PC-9 (cell line): ENCODE results near the gene HMX1. TPM values are rescaled to one million over a fixed set of nuclear protein-coding genes. Genes with fewer than 3 reads are reported as not detected.

ENCODE experiments used
- BruUV-seq: library from RNA; stranded (reverse); fragments of 400-500 nt; replicated peaks from 2 replicates; lab custom pipeline; 2021; lab: Mats Ljungman, UMichigan
- CTCF ChIA-PET: fragments of 300-600 bp; sonication (Branson Sonifier 250); formaldehyde crosslinking; loops from one replicate; lab custom pipeline; 2022; ENCODE audit warnings: antibody characterized with exemption; lab: Charles Lee
- POLR2A ChIA-PET: fragments of 300-600 bp; sonication (Branson Sonifier 250); formaldehyde crosslinking; loops from one replicate; lab custom pipeline; 2022; ENCODE audit warnings: antibody characterized with exemption; ENCODE audit not compliant: unreplicated experiment; lab: Charles Lee
- DNase-seq, 2 experiments: peaks; one replicate each; pipeline versions ENCODE4 v3.0.0 to v3.0.0-alpha.2; 2015 to 2022; ENCODE audit warnings: mixed read lengths in 1 of 2
- H2AFZ ChIP-seq: fragments of 200-600 bp; sonication (generic); 2 replicates; pipeline ENCODE4 v1.8.1; 2017; ENCODE audit warnings: antibody characterized with exemption
- H3F3A ChIP-seq: fragments of 200-600 bp; sonication (generic); 2 replicates; pipeline ENCODE4 v1.8.1; 2017; ENCODE audit warnings: antibody characterized with exemption, mild to moderate bottlenecking, low read depth; ENCODE audit not compliant: insufficient read depth
- H3K27ac ChIP-seq: fragments of 200-600 bp; sonication (generic); 2 replicates; pipeline ENCODE4 v1.6.1; 2016; ENCODE audit warnings: mixed run types
- H3K27me3 ChIP-seq: fragments of 200-600 bp; sonication (generic); 2 replicates; pipeline ENCODE4 v1.6.1; 2016; ENCODE audit warnings: low read depth, mixed run types; ENCODE audit not compliant: insufficient read depth
- H3K36me3 ChIP-seq: fragments of 200-600 bp; sonication (generic); 2 replicates; pipeline ENCODE4 v1.6.1; 2016; ENCODE audit warnings: low read depth, mixed run types
- H3K4me1 ChIP-seq: fragments of 200-600 bp; sonication (generic); replicated peaks from 2 replicates; pipeline ENCODE4 v1.6.1; 2016; ENCODE audit warnings: mixed run types; ENCODE audit not compliant: insufficient read depth
- H3K4me2 ChIP-seq: fragments of 200-600 bp; sonication (generic); 2 replicates; pipeline ENCODE4 v1.6.1; 2017; ENCODE audit warnings: mixed run types
- H3K4me3 ChIP-seq: fragments of 200-600 bp; sonication (generic); 2 replicates; pipeline ENCODE4 v1.6.1; 2016; ENCODE audit warnings: mixed run types
- H3K79me2 ChIP-seq: fragments of 200-600 bp; sonication (generic); 2 replicates; pipeline ENCODE4 v1.6.1; 2017; ENCODE audit warnings: low read depth, mixed run types
- H3K9me2 ChIP-seq: fragments of 200-600 bp; sonication (generic); 2 replicates; pipeline ENCODE4 v1.8.1; 2017; ENCODE audit warnings: mild to moderate bottlenecking; ENCODE audit not compliant: insufficient read depth
- H3K9me3 ChIP-seq: fragments of 200-600 bp; sonication (generic); 2 replicates; pipeline ENCODE4 v1.8.1; 2016; ENCODE audit warnings: low read depth; ENCODE audit not compliant: insufficient read depth
- H4K20me1 ChIP-seq: fragments of 200-600 bp; sonication (generic); 2 replicates; pipeline ENCODE4 v1.8.1; 2017; ENCODE audit not compliant: insufficient read depth
- EZH2 ChIP-seq: fragments of 200-600 bp; sonication (generic); IDR thresholded peaks from 2 replicates; pipeline ENCODE4 v1.8.0; 2017; ENCODE audit warnings: antibody characterized with exemption, low read depth
- intact Hi-C: fragments of 100-400 bp; cut with micrococcal nuclease; formaldehyde crosslinking; loops from one replicate; pipeline ENCODE4 v1.10.0; 2022; ENCODE audit not compliant: unreplicated experiment
- total RNA-seq: library from RNA; stranded (reverse); gene quantifications from 2 replicates; pipeline ENCODE4 v1.2.3, GENCODE V29; 2021
- TF ChIP-seq, protein P1 (sequence below): fragments of 200-600 bp; sonication (generic); conservative IDR thresholded peaks from 2 replicates; pipeline ENCODE4 v1.6.1; 2017; ENCODE audit warnings: mixed run types, antibody characterized with exemption, mild to moderate bottlenecking, moderate library complexity

Gene HMX1
- total RNA-seq, 1 experiment from 2014 or later, result not detected

DNA sequence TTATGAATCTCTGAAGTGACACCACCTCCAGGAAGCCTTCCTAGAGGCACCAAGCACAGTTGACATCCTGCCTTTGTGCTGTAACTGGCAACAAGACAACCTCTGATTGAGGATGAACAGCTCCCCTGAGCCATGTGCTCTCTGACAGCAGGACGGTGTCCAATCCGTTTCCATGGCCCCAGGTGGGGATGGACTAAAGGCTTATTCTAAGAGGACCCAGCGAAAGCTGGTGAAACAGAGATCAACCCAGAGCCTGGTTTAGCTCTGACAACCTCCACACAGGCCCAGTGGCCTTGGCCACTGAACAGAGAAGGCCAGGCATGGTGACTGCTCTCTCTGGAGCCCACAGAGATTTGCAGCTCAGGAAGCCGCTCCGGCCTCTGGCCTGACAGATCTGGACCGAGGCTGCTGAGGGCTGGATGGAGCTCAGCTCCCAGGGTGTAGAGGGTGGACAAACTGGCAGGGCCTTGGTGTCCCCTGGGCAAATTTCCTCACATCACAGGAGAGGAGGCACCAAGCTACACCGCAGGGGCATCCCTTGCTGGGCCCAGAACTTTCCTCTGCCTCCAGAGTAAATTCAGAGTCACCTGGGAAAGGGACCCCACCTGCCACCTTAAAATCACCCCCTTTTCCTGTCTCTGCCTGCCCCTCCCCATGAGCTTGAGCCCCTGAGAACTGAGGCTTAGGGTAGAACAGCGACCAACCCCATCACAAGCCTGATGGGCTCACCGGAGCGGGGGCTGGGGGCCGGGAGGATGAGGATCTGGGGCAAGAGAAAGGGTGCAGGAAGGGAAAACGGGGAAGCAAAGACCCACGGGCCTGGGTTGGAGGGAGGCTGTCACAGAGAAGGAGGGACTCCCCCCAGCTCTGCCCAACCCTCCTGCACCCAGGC is 40.2 kb downstream of the HMX1 start:
- no peaks in the 10 kb centered on the region for H3F3A ChIP-seq
- H3K9me3 ChIP-seq, result no peaks in the 10 kb centered on the region
- no peak for DNase-seq
- no peaks in the 10 kb centered on the region for H3K36me3 ChIP-seq
- TF ChIP-seq EZH2, result no peak
- TF ChIP-seq, protein P1, sequence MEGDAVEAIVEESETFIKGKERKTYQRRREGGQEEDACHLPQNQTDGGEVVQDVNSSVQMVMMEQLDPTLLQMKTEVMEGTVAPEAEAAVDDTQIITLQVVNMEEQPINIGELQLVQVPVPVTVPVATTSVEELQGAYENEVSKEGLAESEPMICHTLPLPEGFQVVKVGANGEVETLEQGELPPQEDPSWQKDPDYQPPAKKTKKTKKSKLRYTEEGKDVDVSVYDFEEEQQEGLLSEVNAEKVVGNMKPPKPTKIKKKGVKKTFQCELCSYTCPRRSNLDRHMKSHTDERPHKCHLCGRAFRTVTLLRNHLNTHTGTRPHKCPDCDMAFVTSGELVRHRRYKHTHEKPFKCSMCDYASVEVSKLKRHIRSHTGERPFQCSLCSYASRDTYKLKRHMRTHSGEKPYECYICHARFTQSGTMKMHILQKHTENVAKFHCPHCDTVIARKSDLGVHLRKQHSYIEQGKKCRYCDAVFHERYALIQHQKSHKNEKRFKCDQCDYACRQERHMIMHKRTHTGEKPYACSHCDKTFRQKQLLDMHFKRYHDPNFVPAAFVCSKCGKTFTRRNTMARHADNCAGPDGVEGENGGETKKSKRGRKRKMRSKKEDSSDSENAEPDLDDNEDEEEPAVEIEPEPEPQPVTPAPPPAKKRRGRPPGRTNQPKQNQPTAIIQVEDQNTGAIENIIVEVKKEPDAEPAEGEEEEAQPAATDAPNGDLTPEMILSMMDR, result no peak
- H3K79me2 ChIP-seq, result no peaks in the 10 kb centered on the region
- H3K4me1 ChIP-seq, result no peaks in the 10 kb centered on the region
- H4K20me1 ChIP-seq, result no peaks in the 10 kb centered on the region
- POLR2A ChIA-PET, result no interaction called here
- H3K4me2 ChIP-seq, result no peak overlapping the region
- H3K4me3 ChIP-seq, result no peak overlapping the region
- BruUV-seq, result no TSS peak
- no peak overlapping the region for H3K27ac ChIP-seq
- H3K9me2 ChIP-seq, result no peaks in the 10 kb centered on the region; the same call in 1 of the 2 replicates
- no peak overlapping the region for H2AFZ ChIP-seq
- peaks cover 61% of the 10 kb centered on the region for H3K27me3 ChIP-seq
- intact Hi-C loops, result no loop called here
- CTCF ChIA-PET, result no interaction called here

DNA sequence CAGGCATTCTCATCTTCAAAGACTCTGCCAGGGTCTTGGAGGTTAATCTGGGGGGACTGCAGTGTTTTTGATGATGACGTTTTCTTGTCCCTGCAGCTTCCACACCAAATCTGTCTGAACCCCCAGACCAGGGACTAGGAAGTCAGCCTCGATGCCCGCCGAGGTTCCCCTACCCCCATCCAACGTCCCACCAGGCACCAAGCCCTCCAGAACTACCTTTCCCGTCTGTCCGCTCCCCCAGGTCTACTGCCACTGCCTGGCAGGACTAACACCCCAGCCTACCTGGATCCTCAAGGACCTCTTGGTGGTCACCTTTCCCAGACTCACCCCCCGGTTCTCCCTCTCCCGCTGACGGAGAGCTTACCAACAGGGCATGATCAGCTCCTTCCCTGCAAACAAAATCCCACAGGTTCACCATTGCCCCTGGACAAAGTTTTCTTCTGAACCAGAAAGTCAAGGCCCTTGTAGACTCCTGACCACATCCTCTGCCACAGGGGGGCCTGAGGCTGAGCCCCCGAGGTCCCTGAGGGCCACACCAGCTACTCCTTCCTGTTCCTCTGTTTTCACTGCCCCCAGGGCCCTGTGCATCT is 40.9 kb downstream of the HMX1 start:
- ChIA-PET POLR2A (no interaction called here), CTCF (interaction anchor here (0.6 kb wide), 1 partner anchor 956 kb away, joined by 3 read pairs; no protein-coding TSS in a partner anchor)
- Histone ChIP-seq H3K4me2 (no peak overlapping the region), H3K27me3 (peaks cover 54% of the 10 kb centered on the region), H3K36me3 (no peaks in the 10 kb centered on the region), H3F3A (no peaks in the 10 kb centered on the region), H3K9me3 (no peaks in the 10 kb centered on the region), H3K27ac (no peak overlapping the region), H3K4me1 (no peaks in the 10 kb centered on the region), H3K9me2 (no peaks in the 10 kb centered on the region; the same call in 1 of the 2 replicates), H2AFZ (no peak overlapping the region), H3K79me2 (no peaks in the 10 kb centered on the region), H4K20me1 (no peaks in the 10 kb centered on the region), H3K4me3 (no peak overlapping the region)
- no peak for DNase-seq
- BruUV-seq, result no TSS peak
- TF ChIP-seq EZH2, result no peak
- TF ChIP-seq, protein P1, result no peak
- intact Hi-C loops, result no loop called here

DNA sequence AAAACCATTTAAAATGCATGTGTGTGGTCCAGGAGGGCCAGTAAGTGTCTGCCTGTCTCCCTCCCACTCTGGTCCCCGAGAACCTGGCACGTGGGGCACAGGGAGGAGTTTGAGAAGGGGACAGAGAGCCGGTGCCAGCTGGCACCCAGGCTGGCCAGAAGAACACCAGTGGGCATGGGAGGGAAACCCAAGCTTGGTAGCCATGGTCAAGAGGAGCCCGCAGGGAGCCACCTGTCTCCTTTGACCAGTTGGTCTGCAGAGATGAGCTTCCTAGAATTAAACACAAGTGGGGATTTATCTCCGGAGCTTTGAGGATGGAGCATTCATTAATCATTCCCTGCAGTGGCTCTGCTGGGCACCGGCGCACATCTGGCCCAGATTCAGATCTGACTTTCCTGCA is 41.6 kb downstream of the HMX1 start:
- BruUV-seq, result no TSS peak
- Histone ChIP-seq H3K36me3 (no peaks in the 10 kb centered on the region), H3K4me3 (no peak overlapping the region), H3K4me2 (no peak overlapping the region), H3K79me2 (no peaks in the 10 kb centered on the region), H3K4me1 (no peaks in the 10 kb centered on the region), H3F3A (no peaks in the 10 kb centered on the region), H3K27ac (no peak overlapping the region), H2AFZ (no peak overlapping the region), H4K20me1 (no peaks in the 10 kb centered on the region), H3K27me3 (peaks cover 47% of the 10 kb centered on the region), H3K9me2 (no peaks in the 10 kb centered on the region; the same call in 1 of the 2 replicates), H3K9me3 (no peaks in the 10 kb centered on the region)
- ChIA-PET CTCF (interaction anchor here (0.6 kb wide), 1 partner anchor 957 kb away, joined by 3 read pairs; no protein-coding TSS in a partner anchor), POLR2A (no interaction called here)
- TF ChIP-seq, protein P1, result no peak
- no peak for TF ChIP-seq EZH2
- intact Hi-C loops, result no loop called here
- DNase-seq, result no peak
